ENCODE results near the gene NRL.
"Not testable (repeated sequence)": the region's sequence is repeated elsewhere in the genome, so short reads cannot be mapped to it uniquely, and the experiment has no call there.

The NRL gene

DNA sequence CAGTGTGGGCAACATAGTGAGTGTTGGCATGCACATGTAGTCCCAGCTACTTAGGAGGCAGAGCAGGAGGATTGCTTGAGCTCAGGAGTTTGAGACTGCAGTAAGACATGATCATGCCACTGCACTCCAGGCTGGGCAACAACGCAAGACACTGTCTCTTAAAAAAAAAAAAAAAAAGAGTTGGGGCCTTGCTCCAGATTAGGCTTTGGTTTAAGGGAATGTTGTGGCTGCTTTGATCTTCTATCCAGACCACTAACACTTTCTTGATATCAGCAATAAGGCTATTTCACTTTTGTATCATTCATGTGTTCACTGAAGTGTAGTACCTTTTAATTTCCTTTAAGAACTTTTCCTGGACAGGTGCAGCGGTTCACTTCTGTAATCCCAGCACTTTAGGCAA is 12.9 kb upstream of the NRL start:
- in situ Hi-C loops (cut with MboI; ENCODE audit: low sequenced_read_pairs): no loop called here

- in situ Hi-C loops (cut with MboI; ENCODE audit: low sequenced_read_pairs): no loop called here
These were observed 12.2 kb upstream of the NRL start for GRCh38 chr14:24126939-24127338.

DNA sequence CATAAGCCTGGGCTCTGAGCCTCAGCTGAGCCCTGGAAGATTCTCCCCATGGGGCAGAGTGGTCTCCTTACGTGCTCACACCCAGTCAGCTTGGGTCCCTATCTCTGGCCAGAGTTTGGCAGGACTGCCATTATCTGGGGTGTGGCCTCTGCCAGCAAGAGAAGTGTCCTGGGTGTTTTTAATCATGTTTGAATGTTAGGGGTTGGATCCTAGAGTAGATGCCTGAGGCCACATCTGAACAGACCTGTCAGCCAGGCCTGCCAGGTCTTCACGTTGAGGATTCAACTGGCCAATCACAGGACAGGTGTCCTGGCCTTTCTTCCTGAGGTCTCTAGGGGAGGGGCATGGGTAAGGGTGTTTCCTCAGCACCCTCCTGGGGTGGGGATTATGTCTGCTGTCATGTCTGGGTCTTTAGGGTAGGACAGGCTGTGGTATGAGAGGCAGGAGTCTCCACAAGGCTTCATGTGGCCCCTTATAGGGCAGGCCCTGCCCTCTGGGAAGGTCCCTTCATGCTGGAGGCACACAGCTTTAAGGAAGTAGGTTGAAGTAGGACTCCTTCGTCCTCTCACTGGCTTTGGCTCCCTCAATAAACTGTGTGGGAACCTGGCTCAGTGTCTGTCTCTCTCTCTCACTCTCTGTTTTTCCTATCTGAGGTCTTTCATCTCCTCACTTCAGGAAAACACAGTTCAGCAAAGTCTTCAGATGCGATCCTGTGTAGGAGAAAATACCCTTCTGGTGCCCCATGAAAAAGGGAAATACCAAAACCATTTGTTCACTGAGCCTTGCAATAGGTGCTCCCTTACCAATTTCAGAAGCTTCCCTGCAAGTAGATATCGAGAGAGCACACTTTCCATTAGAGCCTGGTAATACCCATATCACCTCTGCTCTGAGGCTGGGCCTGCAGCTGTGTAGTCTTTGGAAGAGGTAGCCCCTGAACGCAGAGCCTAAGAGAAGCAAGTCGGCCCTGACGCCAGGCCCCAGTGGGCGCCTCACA is 9.0 kb upstream of the NRL start:
- in situ Hi-C loops (cut with MboI; ENCODE audit: low sequenced_read_pairs): no loop called here

DNA sequence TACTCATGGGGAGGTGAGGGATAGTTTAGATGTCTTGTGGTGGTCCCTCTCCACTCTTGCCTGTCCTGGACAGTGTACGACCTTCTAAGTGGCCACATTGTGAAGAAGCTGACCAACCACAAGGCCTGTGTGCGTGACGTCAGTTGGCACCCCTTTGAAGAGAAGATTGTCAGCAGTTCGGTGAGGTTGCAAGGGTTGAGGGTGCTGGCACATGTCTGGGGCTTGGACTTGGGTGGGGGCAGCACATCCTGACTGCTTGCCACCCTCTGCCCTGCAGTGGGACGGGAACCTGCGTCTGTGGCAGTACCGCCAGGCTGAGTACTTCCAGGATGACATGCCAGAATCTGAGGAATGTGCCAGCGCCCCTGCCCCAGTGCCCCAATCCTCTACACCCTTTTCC is 8.1 kb upstream of the NRL start:
- in situ Hi-C loops (cut with MboI; ENCODE audit: low sequenced_read_pairs): no loop called here

DNA sequence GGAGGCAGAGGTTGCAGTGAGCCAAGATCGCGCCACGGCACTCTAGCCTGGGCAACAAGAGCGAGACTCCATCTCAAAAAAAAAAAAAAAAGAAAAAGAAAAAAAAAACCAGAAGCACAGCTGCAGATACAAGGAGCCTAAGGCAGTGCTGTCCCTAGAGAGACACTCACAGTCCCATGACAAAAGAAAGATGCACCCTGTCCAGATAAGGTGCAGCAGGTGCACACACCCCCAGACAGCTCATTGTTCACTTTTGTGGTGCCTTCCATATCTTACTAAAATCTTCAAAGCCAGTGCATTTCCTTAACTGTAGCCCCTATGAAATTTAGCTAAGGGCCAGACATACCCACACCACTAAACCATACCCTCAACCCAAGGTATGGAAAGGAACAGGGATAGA is 7.7 kb upstream of the NRL start:
- in situ Hi-C loops (cut with MboI; ENCODE audit: low sequenced_read_pairs): no loop called here

DNA sequence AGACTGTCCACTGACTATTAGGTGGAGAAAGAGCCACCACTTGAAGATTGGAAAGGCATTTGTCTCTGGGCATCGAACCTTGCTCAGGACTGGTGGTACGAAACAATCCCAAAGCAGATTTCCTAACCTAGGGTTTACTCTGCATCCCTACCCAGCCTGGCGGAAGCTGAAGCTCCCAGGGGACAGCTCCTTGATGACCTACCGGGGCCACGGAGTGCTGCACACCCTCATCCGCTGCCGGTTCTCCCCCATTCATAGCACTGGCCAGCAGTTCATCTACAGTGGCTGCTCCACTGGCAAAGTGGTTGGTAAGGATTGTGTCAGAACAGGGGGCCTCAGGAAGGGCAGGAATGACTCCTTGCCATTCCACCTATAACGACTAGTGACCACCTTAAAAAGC is 6.5 kb upstream of the NRL start:
- in situ Hi-C loops (cut with MboI; ENCODE audit: low sequenced_read_pairs): no loop called here

- in situ Hi-C loops (cut with MboI; ENCODE audit: low sequenced_read_pairs): no loop called here
These were observed 4.9 kb upstream of the NRL start for GRCh38 chr14:24119691-24120090.

- in situ Hi-C loops (cut with MboI; ENCODE audit: low sequenced_read_pairs): no loop called here
These were observed 2.4 kb upstream of the NRL start for GRCh38 chr14:24117179-24117578.

DNA sequence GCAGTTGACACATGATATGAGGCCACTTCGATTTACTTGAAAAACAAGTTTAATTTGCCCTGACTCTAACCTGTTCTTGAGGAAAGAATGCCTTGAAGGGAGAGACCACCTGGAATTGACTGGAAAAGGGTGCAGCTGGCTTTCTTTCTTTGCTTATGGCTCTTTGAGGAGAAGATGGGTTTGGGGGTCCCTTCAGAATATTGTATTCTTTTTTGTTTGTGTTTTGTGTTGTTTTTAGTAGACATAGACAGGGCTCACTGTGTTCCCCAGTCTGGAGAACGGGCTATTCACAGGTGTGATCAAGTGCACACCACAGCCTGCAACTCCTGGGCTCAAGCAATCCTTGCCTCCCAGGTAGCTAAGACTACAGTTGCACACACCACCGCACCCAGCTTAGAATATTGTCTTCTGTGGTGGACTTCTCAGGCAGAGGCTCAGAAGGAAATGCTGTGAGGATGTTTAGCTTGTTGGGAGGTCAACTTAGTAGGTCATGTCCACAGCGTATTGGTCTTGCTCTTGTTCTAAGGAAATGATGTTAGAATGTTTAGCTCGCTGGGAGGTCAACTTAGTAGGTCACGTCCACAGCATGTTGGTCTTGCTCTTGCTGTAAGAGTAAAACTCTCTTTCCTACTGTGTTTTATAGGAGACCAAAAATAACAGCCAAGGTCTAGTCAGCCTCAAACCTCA is 1.5 kb upstream of the NRL start:
- in situ Hi-C loops (cut with MboI; ENCODE audit: low sequenced_read_pairs): no loop called here

- in situ Hi-C loops (cut with MboI; ENCODE audit: low sequenced_read_pairs): no loop called here
These were observed 826 bp upstream of the NRL start for GRCh38 chr14:24115422-24116127.

DNA sequence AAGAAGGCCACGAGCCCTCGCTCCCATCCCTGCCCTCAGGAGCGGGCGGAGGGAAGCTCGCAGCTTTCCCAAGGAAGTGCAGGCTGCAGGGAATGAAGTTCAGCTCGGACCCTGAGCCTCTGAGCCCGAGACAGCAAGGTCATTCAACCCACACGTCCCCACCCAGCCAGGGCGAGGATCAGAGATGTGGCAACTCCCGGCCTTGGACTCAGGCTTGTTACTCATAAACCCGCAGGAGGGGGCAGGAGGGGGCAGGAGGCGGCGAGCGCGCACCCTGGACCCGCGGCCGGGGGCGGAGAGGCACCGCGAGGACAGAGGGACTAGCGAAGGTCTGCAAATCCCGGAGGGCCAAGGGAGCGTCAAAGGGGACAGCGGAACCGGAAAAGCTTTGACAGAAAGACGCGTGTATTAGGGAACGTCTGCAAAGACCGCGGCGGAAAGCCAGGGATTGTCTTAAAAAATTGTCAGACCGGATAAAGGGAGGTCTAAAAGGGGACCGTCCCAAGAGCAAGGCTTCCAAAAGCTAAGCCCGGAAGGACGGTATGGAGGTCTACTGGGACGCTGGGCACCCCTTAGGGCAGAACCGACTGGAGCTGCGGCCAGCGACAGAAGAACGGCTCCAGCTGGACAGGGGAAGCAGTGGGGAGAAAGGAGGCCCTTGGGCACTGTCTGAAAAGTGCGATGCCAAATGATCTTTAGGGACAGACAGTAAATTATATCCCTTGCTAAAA is 783 bp downstream of the NRL start:
- in situ Hi-C loops (cut with MboI; ENCODE audit: low sequenced_read_pairs): no loop called here

DNA sequence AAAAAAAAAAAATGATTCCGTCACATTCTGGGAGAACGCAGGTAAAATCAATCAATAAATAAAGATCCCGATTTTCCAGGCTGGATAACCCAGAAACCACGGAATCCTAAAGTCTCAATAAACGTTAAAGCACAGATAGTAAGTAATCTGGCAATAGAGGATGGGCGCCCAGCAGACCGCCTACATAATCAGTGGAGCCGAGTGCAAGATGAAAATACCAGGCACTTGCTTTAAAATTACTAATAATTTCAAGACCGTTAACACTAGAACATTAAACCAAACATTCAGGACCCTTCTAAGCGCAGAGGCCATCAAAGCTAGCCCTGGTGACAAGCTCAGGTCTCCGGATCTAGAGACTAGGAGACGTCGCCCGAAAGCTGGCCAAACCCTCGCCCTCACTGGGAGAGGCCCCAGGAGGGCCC is 1.4 kb downstream of the NRL start:
- in situ Hi-C loops (cut with MboI; ENCODE audit: low sequenced_read_pairs): no loop called here

DNA sequence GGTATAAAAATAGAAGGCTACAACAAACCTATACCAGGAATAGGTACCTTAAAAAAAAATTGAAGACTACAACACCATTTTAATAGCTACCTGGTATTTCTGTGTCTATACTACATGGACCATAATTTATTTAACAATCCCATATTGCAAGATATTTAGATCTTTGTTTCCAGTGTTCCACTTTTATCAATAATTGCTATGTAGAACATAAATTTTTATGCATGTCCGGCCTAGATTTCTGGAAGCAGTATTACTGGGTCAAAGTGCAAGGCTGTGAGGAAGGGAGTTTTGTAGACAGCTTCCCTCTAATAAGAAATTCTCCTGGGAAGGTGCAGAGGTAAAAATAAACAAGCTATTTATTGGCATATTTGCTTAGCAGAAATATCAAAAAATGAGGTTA is 4.2 kb downstream of the NRL start:
- in situ Hi-C loops (cut with MboI; ENCODE audit: low sequenced_read_pairs): no loop called here

DNA sequence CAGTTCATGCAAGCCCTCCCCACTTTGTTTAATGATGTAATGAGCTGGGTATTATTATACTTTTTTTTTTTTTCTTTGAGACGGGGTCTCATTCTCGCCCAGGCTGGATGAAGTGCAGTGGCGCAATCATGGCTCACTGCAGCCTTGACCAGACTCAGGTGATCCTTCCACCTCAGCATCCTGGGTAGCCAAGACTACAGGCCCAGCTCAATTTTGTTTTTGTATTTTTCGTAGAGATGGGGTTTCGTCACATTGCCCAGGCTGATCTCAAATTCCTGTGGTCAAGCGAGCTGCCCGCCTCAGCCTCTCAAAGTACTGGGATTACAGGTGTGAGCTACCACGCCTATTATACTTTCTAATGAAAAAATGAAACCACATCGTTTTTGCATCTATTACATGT is 4.7 kb downstream of the NRL start:
- in situ Hi-C loops (cut with MboI; ENCODE audit: low sequenced_read_pairs): no loop called here

- in situ Hi-C loops (cut with MboI; ENCODE audit: low sequenced_read_pairs): no loop called here
These were observed 6.3 kb downstream of the NRL start for GRCh38 chr14:24108336-24108874.

GRCh38 chr14:24106672-24107271 is 8.0 kb downstream of the NRL start:
- in situ Hi-C loops (cut with MboI; ENCODE audit: low sequenced_read_pairs): no loop called here

DNA sequence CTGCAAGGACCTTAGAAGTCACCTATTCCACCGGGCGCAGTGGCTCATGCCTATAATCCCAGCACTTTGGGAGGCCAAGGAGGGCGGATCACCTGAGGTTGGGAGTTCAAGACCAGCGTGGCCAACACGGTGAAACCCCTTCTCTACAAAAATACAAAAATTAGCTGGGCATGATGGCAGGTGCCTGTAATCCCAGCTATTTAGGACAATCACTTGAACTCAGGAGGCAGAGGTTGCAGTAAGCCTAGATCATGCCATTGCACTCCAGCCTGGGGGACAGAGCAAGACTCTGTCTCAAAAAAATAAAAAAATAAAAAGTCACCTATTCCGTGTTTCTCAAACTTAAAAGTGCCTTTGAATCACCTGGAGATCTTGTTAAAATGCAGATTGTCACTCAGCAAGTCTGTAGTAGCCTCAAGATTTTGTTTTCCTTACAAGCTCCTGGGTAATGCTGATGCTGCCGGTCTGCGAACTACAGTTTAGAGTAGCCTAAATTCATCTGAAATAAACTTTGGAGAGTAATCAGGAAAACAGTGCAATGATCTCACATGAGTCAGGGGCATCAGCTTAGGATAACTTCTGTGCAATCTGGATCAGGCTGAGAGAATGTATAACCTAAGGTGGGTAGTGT is 9.0 kb downstream of the NRL start:
- in situ Hi-C loops (cut with MboI; ENCODE audit: low sequenced_read_pairs): not testable (repeated sequence)

DNA sequence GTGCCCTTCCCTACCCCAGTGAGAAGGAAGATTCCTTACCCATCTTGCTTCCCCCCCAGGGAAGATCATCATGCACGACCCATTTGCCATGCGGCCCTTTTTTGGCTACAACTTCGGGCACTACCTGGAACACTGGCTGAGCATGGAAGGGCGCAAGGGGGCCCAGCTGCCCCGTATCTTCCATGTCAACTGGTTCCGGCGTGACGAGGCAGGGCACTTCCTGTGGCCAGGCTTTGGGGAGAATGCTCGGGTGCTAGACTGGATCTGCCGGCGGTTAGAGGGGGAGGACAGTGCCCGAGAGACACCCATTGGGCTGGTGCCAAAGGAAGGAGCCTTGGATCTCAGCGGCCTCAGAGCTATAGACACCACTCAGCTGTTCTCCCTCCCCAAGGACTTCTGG is 11.3 kb downstream of the NRL start:
- in situ Hi-C loops (cut with MboI; ENCODE audit: low sequenced_read_pairs): no loop called here

- in situ Hi-C loops (cut with MboI; ENCODE audit: low sequenced_read_pairs): no loop called here
These were observed 12.2 kb downstream of the NRL start for GRCh38 chr14:24102357-24103048.

Data from HL-60/S4 treated with phorbol 12-myristate 13-acetate at 8.2 ng/mL for 4 days and 3 days (cell line).